SK-MEL-5 (cell line): ENCODE data around the gene GPATCH2L. TPM values are rescaled to one million over a fixed set of nuclear protein-coding genes. Genes with fewer than 3 reads are reported as not detected.

Source experiments
- DNase-seq: peaks from one replicate; pipeline ENCODE4 v3.0.0-alpha.2; 2016; ENCODE audit warnings: low read depth, low spot score
- in situ Hi-C: cut with HindIII; loops from 2 replicates; pipeline ENCODE4 v1.10.0; 2016; ENCODE audit warnings: low sequenced_read_pairs, high pct_unique_total_duplicates, low pct_unique_long_range_greater_than_20kb
- total RNA-seq: library from RNA; depleted of rRNA; stranded (reverse); fragments of >200 nt; shearing (Covaris generic); gene quantifications from 2 replicates; pipeline ENCODE4 v1.2.3, GENCODE V29; 2014

Gene GPATCH2L
- total RNA-seq, 1 experiment from 2014 or later, result 27.2 TPM

DNA sequence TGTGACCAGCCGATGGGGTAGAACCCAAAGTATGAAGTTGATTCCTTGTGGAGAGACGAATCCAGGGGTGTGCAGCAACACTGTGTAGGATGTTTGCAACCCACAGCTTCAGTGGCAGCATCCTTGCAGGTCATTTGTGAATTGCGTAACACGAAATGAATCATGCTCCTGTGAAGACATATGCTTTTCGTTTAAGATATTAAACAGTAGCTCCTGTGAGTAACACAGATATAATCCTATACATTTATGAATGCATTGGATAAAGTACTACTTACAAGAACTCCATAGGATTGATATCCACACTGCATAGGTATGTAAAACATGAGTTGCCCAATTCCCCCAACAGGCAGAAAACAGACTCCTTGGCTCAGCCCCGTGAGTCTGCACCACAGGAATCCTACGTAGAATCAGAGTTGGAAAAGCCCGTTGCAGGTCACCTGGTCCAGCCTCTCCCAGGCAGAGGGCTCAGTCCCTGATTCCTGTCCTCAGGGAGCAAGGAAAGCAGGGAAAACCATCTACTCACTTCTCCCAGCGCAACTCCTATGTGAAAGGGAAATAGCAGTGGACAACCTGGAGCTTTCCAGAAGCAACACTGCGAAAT, 75.8 kb downstream of the GPATCH2L start:
- DNase-seq, result no peak
- in situ Hi-C loops, result no loop called here

GRCh38 chr14:76228138-76228537, 76.4 kb downstream of the GPATCH2L start:
- in situ Hi-C loops, result no loop called here

GRCh38 chr14:76232800-76233199, 81.1 kb downstream of the GPATCH2L start:
- in situ Hi-C loops, result no loop called here
- no peak for DNase-seq

More at GRCh38 chr14:76228138-76228537, 76.4 kb downstream of the GPATCH2L start:
- no peak for DNase-seq

GRCh38 chr14:76235628-76236027, 83.9 kb downstream of the GPATCH2L start:
- DNase-seq, result no peak
- in situ Hi-C loops, result no loop called here

DNA sequence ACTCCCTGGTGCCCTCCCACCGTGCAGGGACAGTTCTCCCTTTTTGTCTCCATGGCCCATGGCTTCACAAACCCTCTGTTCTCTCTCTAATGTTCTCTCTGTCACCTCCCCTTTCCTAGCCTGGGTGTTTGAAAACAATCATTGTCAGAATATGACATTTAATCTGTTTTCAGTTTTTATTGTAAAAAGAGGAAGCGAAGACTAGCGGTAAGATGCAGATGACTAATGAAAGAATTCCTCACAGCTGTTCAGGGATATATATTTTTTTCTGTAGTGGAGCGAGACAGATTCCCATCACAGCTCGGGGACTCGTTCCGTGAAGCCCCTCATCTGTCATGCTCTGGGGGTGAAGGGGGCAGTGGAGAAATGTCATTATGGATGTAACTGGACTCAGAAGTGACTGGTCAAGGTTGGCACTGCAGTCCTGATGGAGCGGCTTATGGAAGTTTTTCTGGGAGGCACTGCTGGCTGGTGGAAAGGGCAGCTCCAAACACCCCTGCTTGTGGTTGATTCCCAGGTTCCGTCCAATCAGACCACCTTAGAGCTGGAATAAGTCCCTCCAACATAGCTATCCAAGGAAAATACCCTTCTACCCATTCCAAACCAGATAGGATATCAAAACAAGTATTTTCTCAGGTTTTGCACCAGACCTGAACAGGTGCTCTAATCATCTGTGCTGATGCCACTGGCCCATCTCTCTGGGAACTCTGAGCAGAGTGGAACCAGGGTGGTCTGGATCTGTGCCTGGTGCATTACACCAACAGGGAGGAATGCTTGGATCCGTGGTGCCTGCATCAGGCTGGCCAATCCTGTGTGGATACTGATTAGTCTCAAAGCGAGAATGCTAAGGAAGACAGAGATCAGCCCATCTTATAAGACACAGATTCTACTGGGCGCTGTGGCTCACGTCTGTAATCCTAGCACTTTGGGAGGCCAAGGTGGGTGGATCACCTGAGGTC, 84.7 kb downstream of the GPATCH2L start:
- in situ Hi-C loops, result no loop called here
- no peak for DNase-seq

- in situ Hi-C loops, result no loop called here
- peak; percentile 44 for DNase-seq
Measured at GRCh38 chr14:76237349-76237990, 85.7 kb downstream of the GPATCH2L start.

- in situ Hi-C loops, result no loop called here
- no peak for DNase-seq
Measured at GRCh38 chr14:76245097-76245496, 93.4 kb downstream of the GPATCH2L start.

- in situ Hi-C loops, result no loop called here
- DNase-seq, result no peak
Measured at GRCh38 chr14:76250302-76250701, 98.6 kb downstream of the GPATCH2L start.

GRCh38 chr14:76252471-76252870, 100.7 kb downstream of the GPATCH2L start:
- DNase-seq, result no peak
- in situ Hi-C loops, result no loop called here

DNA sequence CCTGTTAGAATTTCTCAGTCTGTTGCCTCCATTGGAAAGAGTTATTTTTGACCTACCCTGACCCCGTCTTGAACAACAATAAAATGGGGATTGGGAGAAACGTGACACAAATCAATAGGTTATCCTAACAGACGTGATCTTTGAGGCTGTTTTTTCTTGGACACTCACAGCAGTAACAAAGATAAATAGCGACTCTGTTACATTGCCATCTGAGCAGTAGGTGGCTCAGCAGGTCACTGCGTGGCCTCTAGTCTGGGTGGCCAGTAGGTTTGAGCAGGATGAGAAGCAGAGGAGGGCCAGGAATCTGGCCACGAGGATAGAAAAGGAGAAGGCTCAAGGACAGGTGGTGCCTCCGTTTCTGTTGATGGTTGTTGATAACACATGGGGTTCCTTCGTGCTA, 101.4 kb downstream of the GPATCH2L start:
- in situ Hi-C loops, result no loop called here
- DNase-seq, result no peak

DNA sequence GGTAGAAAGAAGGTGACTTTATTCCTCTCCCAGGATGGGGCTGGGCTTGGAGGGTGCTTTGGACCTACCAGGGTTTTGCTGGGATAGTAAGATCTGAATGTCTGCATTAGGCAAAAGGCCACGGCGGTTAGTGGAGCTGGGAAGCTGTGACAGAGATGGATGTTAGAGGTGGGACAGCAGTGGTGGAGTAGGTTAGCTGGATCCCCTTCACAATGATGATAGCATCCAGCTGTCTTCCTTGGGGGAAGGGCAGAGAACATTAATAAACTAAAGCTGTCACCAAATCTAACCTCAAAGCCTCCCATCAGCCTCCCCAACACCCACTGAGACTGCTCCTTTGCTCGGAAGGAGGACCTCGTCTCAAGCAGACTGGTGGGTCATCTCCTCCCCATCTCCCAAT, 104.8 kb downstream of the GPATCH2L start:
- in situ Hi-C loops, result no loop called here
- DNase-seq, result no peak

DNA sequence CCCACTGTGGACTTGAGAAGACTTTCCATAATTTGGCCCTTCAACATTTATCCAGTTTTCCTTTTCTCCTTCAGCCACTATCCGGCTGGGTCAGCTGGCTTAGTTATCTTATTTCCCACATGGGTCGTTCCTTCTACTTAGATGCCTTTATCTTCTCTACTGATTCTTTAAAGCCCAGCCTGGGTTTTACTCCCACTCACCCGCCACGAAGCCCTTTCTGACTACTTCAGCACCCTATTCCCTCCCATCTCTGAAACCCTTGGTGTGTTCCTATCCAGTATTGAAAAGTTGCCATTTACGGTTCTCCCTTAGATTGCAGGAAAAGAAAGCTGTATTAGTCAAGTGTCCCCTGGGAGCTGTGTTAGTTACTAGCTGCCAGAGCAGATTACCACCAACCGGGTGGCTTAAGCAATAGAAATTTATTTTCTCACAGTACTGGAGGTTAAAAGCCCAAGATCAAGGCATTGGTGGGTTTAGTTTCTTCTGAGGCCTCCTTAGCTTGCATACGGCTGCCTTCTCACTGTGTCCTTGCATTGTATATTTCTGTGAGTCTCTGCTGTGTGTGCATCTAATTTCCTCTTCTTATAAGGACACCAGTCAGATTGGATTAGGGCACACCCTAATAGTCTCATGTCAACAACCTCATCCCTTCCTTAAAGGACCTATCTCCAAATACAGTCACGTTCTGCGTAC, 105.5 kb downstream of the GPATCH2L start:
- no peak for DNase-seq
- in situ Hi-C loops, result no loop called here

GRCh38 chr14:76257842-76258397, 106.2 kb downstream of the GPATCH2L start:
- DNase-seq, result no peak
- in situ Hi-C loops, result no loop called here

DNA sequence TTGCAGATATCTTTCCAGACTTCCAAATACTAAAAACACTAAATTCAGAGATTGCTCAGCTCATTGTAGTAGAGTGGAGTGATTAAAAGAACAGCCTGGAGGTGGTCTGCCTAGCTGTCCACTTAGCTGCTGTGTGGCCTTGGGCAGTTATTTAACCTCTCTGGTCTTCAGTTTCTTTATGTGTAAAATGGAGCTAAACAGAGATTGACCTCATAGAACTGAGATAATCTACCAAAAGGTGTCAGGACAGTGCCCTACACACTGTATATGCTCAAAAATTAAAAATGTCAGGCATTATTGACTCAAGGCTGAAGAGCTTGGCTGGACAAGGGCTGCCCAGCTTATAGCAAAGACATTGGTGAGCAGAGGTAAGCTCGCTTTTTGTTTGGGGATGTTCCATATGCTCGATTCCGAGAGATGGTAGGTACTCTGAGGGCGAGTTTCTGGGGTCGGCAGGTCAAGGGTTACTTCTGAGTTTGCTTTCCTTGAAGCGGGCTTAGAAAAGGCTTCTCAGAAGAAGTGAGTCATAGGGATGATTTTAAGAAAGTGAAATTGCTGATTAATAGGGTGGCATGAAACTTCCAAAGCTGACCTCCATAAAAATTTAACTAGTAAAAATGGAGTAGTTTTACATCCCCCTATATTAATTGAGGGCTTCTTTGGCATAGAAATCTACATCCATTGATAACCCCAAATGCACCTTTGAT, 107.5 kb downstream of the GPATCH2L start:
- in situ Hi-C loops, result no loop called here
- no peak for DNase-seq

GRCh38 chr14:76260749-76261148, 109.0 kb downstream of the GPATCH2L start:
- in situ Hi-C loops, result no loop called here
- no peak for DNase-seq

DNA sequence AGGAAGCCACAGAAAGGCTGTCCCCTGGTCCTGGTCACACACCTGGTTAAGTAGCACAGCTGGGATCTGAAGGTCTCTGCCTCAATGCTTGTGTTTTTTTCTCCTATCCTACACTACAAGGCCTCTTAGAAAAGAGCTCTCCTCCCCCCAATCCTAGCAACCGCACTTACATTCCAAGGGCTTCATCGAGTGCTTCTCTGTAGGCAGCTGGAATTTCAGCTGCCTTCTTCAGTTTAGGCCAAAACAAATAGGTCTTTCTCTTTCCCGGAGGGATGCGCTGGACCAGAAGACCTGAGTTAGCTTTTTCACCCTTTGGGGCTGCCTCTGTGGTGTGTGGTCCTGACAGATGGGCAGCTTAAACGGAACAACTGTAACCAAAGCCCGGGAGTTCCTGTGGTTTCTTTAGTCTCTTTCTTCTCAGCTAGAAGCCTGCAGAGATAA, 109.7 kb downstream of the GPATCH2L start:
- DNase-seq, result peak; percentile 53
- in situ Hi-C loops, result no loop called here

DNA sequence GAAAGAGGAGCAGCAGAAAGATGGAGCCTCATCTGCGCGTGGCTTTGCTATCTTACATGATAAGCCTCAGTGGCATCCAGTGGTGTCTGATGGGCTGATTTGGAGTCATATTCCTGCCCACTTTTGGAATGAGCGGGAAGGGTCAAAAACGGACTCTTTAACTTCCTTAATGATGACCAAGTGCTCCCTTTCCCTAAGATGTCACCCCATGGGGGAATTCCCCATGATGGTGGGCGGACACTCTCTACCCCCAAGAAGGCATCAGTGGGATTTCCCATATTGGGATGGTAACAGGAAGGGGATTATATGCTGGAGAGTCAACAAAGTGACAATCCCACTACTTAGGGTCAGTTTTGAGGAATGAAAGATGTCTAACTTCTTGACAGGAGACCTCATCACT, 110.9 kb downstream of the GPATCH2L start:
- in situ Hi-C loops, result no loop called here
- no peak for DNase-seq
